Calu3 (cell line): ENCODE measurements around the gene RIN3. TPM values are rescaled to one million over a fixed set of nuclear protein-coding genes. Genes with fewer than 3 reads are reported as not detected.
A peak's percentile ranks its signal among the peaks of the same experiment; 100 is the strongest.

Source experiments
- Bru-seq: library from RNA; stranded (reverse); fragments of 400-500 nt; gene quantifications from one replicate; lab custom pipeline; 2021; lab: Mats Ljungman, UMichigan
- BruChase-seq, 2 experiments: library from RNA; stranded (reverse); fragments of 400-500 nt; gene quantifications; one replicate each; lab custom pipeline; 2021; lab: Mats Ljungman, UMichigan
- BruUV-seq: library from RNA; stranded (reverse); fragments of 400-500 nt; replicated peaks from 2 replicates; lab custom pipeline; 2021; lab: Mats Ljungman, UMichigan
- CTCF ChIA-PET: fragments of 300-600 bp; sonication (Branson Sonifier 250); formaldehyde crosslinking; loops from one replicate; lab custom pipeline; 2022; ENCODE audit warnings: antibody characterized with exemption; lab: Charles Lee
- DNase-seq: peaks from one replicate; pipeline ENCODE4 v3.0.0; 2022
- H3K27ac Mint-ChIP-seq: one replicate; pipeline ENCODE4 v1.8.0; 2022; ENCODE audit warnings: mixed read lengths; ENCODE audit not compliant: unreplicated experiment
- H3K27me3 Mint-ChIP-seq: one replicate; pipeline ENCODE4 v1.8.0; 2022; ENCODE audit warnings: mixed read lengths; ENCODE audit not compliant: unreplicated experiment
- H3K36me3 Mint-ChIP-seq: one replicate; pipeline ENCODE4 v1.8.0; 2022; ENCODE audit warnings: mild to moderate bottlenecking, moderate library complexity, mixed read lengths; ENCODE audit not compliant: insufficient read depth, unreplicated experiment
- H3K4me1 Mint-ChIP-seq: one replicate; pipeline ENCODE4 v1.8.0; 2022; ENCODE audit warnings: mild to moderate bottlenecking, low read depth, mixed read lengths; ENCODE audit not compliant: unreplicated experiment
- H3K4me3 Mint-ChIP-seq: one replicate; pipeline ENCODE4 v1.8.0; 2022; ENCODE audit warnings: mild to moderate bottlenecking, low read depth, moderate library complexity, mixed read lengths; ENCODE audit not compliant: unreplicated experiment
- H3K9me3 Mint-ChIP-seq: one replicate; pipeline ENCODE4 v1.8.0; 2022; ENCODE audit warnings: low read depth, mixed read lengths; ENCODE audit not compliant: unreplicated experiment
- CTCF ChIP-seq: fragments of 200-600 bp; IDR thresholded peaks from one replicate; pipeline ENCODE4 v1.8.0; 2022; ENCODE audit warnings: antibody characterized with exemption; ENCODE audit not compliant: unreplicated experiment
- intact Hi-C: fragments of 100-400 bp; cut with micrococcal nuclease; formaldehyde crosslinking; loops from one replicate; pipeline ENCODE4 v1.10.0; 2022; ENCODE audit not compliant: unreplicated experiment
- long read RNA-seq: library from polyadenylated mRNA; stranded (forward); transcript quantifications from one replicate; pipeline ENCODE4 v2.0.0, GENCODE V29; 2022
- total RNA-seq: library from RNA; stranded (reverse); gene quantifications from 2 replicates; pipeline ENCODE4 v1.2.3, GENCODE V29; 2022

The RIN3 gene
- total RNA-seq = 13.2 and 13.8 TPM in 2 replicates
- Bru-seq, nascent RNA = percentile 52 among the genes with signal in this experiment
- percentile 44 among the genes with signal in this experiment for BruChase-seq, experiment 1, labeled RNA remaining after a 6-hour chase
- percentile 43 among the genes with signal in this experiment for BruChase-seq, experiment 2, labeled RNA remaining after a 2-hour chase
- long read RNA-seq, partial matches to known transcripts = 6 of 13 reads
- long read RNA-seq, other reads (novel, unspliced or antisense) = 7 of 13 reads

DNA sequence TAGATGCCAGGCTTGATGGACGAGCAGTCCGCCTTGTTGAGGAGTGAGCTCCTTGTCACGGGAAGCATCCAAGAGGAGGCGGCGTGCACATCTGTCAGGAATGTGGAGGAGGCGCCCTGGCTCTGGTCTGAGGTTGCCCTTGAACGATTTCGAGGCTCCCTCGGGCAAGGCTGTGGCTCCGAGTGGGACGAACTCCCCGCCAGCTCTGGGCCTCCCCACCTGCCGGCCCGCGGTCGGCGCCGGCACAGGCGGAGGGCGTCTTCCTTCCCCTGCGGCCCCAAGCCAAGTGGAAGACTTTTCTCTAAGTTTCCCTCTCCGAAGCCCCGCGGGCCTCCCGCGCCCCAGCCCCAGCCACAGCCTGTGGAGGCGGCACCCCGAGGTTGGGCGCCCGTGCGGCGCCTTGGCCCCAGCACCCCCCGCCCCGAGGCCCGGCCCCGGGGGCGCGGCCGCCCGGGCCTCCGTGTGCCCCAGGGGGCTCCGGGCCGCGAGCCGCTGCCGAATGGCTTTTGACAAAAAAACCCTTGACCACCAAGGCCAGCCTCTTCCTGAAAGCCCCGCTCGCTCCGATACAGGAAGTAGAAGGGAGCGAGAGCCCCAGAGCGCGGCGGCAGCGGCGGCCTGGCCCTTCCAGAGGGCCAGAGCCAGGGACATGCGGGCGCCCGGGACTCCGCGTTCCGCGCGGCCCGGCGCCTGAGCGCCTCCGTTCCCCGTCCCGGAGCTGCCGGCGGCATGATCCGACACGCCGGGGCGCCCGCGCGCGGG, at the start of gene RIN3:
Gene RIN3, plus strand, starts transcription at position 578 of the 762 bp plus-strand sequence. Its CDS starts 152 bp downstream, at position 730.
- peaks cover 22% of the 10 kb centered on the region for H3K36me3 Mint-ChIP-seq
- CTCF ChIA-PET = no interaction called here
- H3K4me1 Mint-ChIP-seq = peaks cover 17% of the 10 kb centered on the region
- TF ChIP-seq CTCF = no peak
- no TSS peak for BruUV-seq
- no peaks in the 10 kb centered on the region for H3K27me3 Mint-ChIP-seq
- peak; percentile 47 for DNase-seq
- H3K27ac Mint-ChIP-seq = no peak within 1 kb of the TSS
- intact Hi-C loops = no loop called here
- peak within 1 kb of the TSS; percentile 73 for H3K4me3 Mint-ChIP-seq
- H3K9me3 Mint-ChIP-seq = no peaks in the 10 kb centered on the region

DNA sequence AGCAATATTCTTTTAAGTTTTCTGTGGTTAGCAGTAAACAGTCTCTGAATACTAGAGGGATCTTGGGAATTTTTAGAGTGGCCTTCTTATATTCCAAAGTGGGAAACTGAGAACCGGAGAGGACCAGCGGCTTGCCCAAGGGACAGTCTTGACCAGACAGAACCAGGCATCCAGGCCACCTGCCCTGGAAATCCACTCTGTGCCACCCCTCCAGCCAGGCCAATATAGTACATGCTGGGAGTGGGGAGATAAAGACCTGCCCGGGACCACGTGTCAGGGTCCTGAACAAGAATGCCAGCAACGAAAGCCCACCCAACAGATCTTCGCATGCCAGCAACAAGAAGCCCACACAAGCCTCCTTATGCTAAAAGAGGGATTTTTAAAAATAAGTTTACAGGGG, 49.4 kb upstream of the RIN3 start:
- BruUV-seq = no TSS peak
- no peak overlapping the region for H3K4me3 Mint-ChIP-seq
- no peak overlapping the region for H3K27ac Mint-ChIP-seq
- peaks cover 10% of the 10 kb centered on the region for H3K27me3 Mint-ChIP-seq
- no peak for TF ChIP-seq CTCF
- no peaks in the 10 kb centered on the region for H3K4me1 Mint-ChIP-seq
- no peaks in the 10 kb centered on the region for H3K36me3 Mint-ChIP-seq
- CTCF ChIA-PET = no interaction called here
- intact Hi-C loops = no loop called here
- no peak for DNase-seq
- no peaks in the 10 kb centered on the region for H3K9me3 Mint-ChIP-seq

DNA sequence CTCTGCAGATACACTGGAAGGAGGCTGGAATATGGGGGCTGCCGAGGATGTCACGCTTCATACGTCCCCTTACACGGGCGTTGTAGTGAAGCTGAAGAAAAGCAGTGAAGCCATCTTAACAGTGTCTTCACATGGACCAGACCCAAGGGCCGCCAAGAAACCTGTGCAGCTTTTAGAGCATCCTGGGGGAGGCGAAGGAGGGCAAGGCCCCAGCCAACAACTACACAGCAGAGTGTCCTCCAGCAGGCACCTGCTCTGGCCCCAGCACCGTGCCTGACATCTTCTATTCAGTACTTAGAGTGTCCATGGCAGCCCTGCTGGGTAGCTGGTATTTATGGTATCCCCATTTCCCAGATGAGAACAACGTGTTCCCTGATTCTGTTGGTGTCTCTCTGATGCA, 48.9 kb upstream of the RIN3 start:
- H3K4me1 Mint-ChIP-seq = peaks cover 2% of the 10 kb centered on the region
- H3K36me3 Mint-ChIP-seq = no peaks in the 10 kb centered on the region
- no peak overlapping the region for H3K4me3 Mint-ChIP-seq
- no peak for DNase-seq
- no peak overlapping the region for H3K27ac Mint-ChIP-seq
- H3K9me3 Mint-ChIP-seq = no peaks in the 10 kb centered on the region
- TF ChIP-seq CTCF = no peak
- CTCF ChIA-PET = no interaction called here
- BruUV-seq = no TSS peak
- intact Hi-C loops = no loop called here
- peaks cover 10% of the 10 kb centered on the region for H3K27me3 Mint-ChIP-seq

- no peak for DNase-seq
- Mint-ChIP-seq H3K27ac (no peak overlapping the region), H3K9me3 (no peaks in the 10 kb centered on the region), H3K4me1 (peaks cover 10% of the 10 kb centered on the region), H3K36me3 (no peaks in the 10 kb centered on the region), H3K4me3 (no peak overlapping the region), H3K27me3 (peaks cover 10% of the 10 kb centered on the region)
- no TSS peak for BruUV-seq
- CTCF ChIA-PET = no interaction called here
- no peak for TF ChIP-seq CTCF
- intact Hi-C loops = no loop called here
Measured at GRCh38 chr14:92465353-92466055, 48.1 kb upstream of the RIN3 start.
